MV-4-11 (cell line): ENCODE measurements around the gene TUBB2A.
"Not testable (repeated sequence)": the region's sequence is repeated elsewhere in the genome, so short reads cannot be mapped to it uniquely, and the experiment has no call there.

Experiments used
- DNase-seq: peaks from one replicate; lab custom pipeline; 2025; lab: John Stamatoyannopoulos, UW

Gene TUBB2A

DNA sequence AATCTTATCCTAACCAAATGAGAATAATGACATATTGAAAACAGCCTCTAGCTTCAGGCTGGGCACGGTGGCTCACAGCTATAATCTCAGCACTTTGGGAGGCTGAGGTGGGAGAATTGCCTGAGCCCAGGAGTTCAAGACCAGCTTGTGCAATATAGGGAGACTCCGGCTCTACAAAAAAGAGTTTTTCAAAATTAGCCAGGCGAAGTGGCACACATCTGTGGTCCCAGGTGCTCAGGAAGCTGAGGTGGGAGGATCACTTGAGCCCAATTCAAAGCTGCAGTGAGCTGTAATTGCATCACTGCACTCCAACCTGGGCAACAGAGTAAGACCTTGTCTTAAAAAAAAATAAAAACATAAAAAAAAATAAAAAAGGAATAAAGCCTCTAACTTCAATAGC is 4.7 kb downstream of the TUBB2A start:
- DNase-seq = no peak

DNA sequence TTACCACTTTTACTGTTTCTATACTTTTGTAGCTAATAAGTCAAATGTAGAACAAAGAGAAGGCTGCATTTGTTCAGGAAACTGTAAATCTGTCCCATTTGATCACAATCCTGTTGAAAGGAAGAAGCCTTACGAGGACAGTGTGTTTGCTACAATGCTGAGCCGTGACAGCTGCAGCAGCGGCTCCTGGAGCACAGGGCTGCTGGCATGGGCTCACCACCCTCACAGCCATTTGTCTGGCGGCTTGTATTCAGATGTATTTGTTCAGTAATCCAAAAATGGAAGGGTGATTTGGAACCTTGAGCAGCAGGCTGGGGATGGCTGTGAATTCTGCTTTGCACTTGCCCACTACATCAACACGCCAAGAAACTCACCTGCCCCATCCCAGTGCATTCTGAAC is 5.7 kb downstream of the TUBB2A start:
- DNase-seq = no peak

DNA sequence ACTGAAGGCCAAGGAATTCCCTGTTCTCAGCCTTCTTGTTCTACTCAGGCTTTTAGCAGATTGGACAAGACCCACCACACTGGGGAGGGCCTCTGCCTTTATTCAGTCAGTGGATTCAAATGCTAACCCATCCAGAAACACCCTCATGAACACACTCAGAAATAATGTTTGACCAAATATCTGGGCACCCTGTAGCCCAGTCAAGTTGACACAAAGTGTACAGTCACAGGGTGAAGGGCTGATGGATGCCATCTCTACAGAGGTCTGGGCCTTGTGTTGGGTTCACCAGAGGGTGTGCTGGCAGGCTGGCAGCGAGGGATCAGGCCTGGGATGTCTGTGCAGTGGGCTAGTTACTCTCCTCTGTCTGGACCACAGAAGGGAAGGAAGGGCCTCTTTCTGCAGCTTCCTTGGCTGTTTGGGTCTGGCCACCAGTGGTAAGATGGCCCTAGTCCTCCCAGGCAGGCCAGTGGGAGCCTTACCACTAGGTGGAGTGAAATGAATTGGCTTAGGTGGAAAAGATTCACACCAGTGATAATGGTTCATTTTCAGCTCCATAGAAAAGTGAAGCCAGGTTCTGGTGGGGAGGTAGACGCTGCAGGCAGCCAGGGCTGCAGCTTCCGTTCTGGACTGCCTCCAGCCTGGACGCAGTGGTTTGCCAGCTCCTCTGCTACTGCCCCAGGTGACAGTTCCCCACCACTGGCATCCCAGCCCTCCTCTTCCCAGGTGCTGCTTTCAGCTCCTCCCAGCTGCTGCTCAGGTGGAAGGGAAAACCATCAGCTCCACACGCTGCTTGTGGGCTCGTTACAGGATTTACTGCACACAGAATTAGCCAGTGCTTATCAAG is 9.2 kb downstream of the TUBB2A start:
- DNase-seq = no peak

DNA sequence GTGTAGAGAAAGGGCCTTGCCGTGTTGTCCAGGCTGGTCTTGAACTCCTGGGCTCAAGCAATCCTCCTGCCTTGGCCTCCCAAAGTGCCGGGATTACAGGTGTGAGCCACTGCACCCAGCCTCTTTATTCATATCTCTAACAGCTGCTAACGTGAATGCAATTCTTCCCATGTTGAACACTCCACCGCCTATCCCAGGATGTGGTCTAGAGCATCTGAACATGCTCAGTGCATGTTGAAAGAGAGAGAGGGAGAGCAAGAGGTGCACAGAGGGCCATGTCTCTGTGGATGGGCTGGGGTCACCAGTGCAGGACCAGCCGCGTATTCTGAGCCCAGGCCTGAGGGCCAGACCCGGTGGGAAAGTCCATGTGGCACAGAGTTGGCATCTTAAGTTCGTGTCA is 12.8 kb downstream of the TUBB2A start:
- DNase-seq = no peak

DNA sequence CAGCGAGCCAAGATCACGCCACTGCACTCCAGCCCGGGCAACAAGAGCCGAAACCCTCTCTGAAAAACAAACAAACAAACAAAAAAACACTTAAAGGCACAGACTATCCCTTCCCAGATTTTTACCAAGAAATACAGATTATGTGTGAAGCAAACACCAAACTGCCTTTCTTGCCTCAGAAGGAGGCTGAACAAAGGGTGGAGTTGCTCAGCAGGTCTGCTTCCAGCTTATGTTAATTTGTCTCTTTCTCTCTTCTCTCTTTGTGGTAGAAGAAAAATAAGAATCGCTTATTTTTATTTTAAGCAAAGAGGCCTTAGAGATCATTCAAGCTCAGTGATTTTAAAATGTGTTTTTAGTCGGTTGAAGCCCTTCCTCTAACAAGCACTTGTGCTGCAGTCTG is 14.2 kb downstream of the TUBB2A start:
- no peak for DNase-seq

DNA sequence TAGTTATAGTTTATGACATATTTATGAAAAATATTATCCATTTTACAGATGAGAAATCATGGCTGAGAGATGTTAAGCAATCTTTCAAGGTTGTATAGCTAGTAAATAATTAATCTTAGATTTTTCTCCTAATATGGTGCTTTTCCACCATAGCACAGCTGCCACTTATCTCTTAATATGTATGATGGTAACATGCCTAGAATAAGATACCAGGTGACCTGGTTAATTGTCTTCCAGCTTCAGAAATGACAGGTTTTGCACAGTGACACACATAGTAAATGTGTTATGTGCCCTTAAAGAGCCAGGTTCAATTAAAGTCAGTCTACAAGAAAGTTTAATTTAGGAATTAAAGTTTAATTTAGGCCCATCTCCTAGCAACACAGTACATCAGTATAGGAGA is 14.8 kb downstream of the TUBB2A start:
- DNase-seq = no peak

DNA sequence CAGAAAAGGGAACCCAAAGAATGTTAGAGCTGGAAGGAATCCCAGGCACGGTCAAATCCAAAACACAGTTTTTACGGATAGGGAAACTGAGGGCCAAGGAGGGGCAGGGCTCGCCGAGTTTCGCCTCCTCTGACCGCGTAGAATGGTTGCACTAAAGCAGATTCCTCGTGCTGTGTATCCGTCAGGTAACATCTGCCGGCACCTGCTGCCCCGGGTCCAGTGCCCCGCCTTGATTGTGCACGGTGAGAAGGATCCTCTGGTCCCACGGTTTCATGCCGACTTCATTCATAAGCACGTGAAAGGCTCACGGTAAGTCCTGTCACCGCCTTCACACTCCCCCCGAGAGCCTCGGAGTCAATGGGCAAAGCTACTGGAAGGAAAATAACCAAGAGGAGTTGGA is 17.1 kb downstream of the TUBB2A start:
- DNase-seq = no peak

DNA sequence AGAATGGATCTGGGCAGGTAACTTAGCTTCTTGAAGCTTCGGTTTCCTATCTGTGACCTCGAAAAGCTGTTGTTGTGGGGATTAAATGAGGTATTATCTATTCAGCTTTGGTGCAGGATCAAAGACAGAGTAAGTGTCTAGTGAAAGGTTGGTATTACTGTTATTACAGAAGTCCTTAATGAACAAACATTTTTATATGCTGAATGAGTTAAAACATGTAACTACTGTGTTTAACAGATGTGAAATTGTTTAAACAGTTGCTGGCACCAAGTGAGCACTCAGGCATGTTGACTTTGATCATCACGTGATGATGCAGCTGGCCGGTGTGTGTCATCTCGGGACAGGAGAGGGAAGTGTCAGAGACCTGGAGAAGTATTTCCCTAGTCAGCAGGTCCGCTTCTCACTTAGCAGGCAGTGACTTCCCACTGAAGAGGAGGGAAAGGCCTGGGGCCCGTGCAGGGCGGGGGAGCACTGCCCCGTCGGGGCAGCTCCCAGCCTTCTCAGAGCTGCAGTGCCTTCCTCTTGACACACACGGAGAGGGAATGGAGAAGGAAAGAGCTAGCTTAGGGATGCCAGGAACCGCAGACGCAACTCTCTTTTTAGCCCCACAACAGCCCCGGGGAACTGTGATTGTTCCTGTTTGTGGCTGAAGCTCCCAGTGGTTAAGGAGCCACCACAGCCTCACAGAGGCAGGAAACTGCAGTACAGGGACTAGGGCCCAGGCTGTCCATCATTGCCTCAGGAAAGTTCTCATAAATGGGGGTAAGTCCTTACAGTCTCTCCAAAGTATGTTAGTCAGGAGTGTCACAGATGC is 18.0 kb downstream of the TUBB2A start:
- DNase-seq = peak; percentile 88

DNA sequence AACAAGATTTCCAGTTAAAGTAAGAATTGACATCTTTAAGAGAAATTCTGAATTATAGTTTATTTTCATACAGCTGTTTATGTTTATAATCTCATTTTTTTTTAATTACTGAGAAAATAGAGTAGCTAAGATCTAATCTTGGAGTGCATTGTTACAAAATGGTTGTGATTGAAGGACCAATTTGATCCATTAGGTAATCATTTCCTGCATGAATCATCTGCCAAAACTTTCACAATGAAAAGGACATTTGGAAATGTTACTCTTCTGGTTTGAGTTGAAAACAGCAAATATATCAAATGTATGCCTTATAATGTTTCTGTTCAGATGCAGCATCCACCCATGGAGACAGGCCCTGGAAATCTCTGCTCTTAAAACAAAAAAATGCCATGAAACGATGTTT is 19.0 kb downstream of the TUBB2A start:
- peak; percentile 34 for DNase-seq

DNA sequence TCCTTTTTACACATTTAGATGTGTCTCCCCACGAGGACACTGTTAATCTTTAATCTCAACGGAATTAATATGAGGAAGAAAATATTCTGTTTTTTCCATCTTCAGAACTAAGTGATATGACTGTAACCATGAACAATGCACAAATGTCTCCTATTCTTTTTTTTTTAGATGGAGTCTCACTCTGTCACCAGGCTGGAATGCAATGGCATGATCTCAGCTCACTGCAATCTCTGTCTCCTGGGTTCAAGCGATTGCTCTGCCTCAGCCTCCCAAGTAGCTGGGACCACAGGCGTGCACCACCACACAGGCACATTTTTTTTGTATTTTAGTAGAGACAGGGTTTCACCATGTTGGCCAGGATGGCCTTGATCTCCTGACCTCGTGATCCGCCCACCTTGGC is 19.5 kb downstream of the TUBB2A start:
- not testable (repeated sequence) for DNase-seq

DNA sequence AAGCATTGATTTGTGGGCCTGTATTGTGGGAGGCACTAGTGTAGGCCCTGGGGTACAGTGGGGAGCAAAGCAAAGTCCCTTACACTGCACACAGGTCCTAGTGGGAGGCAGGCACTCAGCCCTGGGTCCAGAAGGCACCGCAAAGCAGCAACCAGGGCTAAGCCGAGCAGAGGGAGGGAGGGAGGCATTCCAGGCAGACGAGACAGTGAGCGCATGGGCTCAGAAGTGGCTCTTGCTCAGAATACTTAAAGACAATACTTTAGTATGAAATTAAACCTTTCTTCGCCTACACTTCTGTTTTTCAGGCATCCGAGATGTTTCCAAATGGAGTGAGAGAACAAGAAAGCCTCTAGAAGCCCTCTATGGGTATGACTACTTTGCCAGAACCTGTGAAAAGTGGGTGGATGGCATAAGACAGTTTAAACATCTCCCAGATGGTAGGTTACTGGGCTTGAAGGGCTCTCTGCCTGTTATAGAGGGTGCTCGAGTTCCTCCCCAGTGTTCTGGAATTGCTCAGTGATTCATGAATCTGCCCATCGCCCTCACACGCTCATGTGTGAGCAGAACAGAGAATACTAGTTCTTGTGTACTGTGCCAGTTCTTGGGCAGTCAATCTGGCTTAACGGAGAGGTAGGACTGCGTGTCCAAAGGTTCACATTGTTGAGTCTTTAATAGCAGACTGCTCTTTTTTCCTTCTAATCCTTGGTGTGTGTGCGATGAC is 20.1 kb downstream of the TUBB2A start:
- no peak for DNase-seq

DNA sequence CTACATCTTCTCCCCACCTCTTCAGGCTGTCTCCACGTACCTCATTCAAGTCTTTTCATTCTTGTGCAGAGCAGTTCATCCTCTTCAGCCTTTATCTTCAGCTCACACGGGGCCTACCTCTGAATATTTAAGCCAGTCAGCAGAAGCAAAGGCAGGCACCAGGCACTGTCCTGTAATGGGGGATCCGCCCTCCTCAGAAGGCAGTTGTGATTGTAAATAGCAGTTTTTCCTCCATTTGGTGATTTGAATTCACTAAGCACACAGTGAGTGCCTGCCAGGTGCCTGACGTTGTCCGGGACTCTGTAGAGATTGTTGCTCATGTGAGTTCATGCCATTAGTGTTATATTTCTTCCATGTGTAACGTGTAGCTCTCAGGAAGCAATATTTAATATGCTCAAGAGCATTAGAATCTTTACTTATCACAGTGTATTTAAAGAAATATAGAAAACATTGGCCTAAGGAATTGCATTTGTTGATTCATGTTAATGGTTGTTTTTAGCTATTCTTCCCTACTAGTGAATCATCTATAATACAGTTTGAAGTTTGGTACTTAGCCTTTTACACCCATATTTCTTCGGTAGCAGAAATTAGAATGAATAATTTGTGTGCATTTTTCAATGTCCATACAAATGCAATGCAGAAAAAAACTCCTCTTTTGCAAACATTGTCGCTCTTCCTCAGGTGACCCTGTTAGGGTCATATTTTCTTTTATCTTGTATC is 20.9 kb downstream of the TUBB2A start:
- DNase-seq = no peak

DNA sequence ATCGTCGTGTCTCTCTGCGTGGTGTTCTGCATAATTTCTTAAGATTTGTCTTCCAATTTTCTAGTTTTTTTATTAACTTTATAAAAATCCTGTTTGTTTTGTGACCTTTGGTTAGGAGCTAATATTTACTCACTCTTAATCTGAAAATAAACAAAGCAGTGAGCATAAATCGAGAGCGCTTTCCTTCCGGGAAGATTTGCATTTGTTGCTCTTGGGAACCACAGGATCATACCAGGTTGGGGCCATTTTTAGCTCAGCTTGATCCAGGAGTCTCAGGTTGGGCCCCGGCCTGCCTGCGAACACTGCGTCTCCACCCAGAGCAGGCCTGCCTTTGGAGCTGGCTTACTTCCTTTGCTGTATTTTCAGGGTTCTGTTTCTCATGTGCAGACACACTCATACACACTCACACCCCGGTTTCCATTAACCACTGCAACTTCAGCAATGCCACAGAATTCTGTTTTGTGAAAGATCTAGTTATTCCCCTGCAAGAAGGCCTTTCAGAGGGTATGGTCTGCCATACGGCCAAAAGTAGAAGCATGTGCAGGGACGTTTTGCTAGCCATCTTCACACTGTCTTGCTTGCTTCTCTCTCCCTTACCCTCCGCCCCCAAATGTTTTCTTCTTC is 21.6 kb downstream of the TUBB2A start:
- no peak for DNase-seq

DNA sequence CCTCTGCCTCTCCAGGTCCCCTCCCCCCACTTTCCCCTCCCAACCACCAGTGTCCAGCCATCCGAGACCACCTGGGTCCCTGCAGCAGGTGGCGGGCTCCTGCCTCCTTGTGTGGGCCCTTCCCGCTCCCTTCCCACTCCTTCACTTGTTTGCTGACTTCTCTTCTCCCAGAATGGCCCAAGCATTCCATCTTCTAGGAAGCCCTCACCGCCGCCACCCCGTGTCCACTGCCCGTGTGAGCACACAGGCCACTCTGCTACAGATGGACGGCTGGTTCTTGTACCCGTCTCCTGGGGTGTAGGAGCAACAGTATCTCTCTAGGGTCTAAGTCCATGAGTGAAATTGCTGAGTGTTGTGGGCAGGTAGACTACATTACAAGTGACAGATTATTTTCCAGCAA is 23.8 kb downstream of the TUBB2A start:
- no peak for DNase-seq

DNA sequence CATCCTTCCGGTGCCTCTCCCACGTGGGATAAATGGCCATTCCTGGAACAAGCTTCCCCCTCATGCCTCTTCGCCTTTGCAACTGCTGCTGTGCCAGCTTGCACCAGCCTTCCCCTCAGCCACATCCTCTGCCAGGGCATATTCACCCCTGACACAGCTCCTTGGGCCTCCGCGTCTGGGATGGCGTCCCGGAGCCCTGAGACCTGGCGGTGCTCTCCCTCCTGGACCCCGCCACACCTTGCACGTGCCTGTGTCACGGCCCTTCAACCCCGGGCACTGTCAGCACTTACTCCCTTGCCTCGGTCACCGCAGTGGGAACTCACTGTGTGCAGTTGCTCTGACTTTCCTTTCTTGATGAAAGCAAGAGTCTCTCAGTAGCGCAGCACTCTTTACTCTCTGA is 25.6 kb downstream of the TUBB2A start:
- DNase-seq = no peak

DNA sequence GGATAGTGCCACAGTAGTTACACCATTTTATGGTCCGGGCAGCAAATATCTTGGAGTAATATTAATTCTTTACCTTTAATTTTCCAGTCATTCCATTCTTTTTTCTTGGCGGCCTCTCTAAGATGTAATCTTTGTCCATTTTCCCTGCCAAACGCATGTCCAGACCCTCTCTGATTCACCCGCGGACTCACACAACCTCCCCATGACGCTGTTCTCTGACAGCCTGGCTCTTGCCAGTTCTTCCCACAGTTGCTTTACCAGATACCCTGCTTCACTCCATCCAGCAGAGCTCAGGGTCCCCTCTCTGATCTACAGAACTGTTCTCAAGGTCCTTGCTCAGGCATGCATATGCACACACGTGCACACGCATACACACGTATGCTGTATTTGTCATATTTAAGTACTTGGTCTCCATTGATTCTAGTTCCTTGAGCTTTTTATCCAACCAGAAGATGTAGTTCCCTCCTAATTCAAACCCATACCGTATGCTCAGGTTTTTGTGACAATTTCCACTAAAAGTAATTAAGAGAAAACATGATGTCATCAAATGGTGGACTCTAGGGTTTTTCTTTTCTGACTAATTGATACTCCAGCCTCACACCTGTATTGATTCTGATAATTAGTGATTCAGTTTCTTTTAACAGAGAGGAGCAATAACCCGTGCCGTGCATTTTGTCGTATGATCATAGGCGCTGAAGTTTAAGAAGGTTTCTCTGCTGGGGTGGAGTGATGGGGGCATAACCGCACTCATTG is 28.8 kb downstream of the TUBB2A start:
- DNase-seq = no peak

DNA sequence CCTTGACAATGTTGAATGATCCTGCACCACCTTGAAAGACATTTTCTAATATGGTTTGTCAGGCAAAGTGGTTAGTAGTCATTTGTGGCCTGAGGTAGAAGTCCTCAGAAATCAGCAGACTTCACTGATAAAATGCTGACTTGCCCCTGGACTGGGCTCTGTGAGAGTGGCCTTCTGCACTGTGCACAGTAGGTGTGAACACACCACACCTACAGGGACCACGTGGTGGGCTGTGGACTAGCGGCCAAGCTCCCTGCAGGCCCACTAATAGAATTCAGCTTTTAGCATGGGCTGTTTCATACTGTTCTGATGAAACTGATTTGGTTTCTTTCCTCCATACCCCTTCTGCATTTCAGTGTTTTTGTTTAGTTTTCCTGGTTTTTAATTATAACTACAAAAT is 31.5 kb downstream of the TUBB2A start:
- no peak for DNase-seq

DNA sequence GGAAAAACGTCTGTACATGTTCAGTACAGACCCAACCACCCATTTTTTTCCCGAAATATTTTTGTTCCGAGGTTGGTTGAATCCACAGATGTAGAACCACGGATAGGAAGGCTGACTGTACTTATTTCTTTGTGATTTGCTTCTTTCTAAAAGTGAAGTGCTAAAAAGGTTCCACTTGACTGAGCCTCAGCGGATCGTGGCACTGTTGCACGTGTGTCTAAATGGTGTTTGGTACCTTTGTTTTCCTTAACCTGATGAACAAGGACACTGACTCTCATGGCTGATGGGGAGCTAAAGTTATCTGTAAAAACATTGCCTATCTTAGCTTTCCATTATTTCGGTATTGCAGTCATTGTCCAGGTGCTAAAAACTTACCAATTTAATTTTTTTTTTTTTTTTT is 32.7 kb downstream of the TUBB2A start:
- DNase-seq = no peak

DNA sequence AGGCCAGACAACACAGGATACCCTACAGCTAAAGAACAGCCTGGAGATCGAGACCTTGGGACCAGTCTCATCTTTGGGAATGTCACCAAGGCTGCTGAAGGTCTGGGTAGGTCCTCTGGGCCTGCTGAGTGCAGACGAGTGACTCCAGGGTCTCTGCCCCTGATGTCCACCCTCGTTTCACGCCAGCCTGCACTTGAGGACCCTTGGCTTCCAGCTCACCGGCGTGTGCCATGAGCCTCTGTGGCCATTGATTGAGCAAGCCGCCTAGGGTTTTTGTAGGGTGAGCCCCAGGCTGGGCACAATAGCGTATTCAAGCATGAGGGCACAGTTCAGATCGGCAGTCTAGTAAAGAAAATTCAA is 34.5 kb downstream of the TUBB2A start:
- DNase-seq = no peak

DNA sequence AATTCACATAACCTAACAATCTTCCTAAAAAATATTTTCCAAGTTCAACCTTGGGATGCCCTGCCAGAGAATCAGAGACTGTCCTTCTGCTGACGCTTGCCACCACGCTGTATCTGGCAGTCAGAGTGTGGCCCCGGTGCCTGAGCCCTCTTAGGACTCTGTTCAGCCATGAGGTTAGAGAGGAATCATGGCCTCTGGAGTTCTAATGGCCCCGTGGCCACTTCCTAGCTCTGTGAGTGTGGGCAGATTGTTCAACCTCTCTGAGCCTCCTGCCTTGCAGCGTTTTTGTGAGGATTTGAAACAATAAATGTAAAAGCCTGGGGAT is 36.6 kb downstream of the TUBB2A start:
- DNase-seq = no peak

DNA sequence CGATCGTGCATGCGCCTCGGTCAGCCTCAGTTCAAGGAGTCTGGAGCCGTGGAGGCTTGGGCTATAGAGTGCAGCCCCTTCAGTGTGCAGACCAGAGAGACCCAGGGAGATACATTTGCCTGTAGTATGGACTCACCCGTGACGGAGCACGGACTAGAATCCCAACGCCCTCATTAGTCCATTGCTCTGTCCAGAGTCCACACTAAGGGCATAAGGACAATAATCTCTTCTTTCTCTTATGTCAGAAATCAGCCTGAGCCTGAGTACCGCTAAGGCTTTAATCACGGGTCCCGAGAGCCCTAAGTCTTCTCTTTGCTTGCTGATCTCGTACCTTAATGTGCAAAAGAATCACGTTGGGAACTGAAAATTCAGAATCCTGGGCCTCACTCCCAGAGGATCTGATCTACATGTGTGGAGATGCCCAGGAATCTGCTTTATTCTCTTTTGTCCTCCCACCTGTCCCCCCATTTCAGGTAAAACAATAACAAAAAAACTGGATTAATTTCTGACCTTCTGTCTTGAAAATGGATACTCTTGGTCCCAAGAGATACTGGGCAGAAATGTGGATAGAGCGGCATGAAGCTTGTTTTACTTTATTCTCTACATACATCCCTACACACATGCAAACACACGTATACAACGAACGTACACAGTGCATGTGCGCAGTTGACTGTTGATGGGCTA is 38.2 kb downstream of the TUBB2A start:
- DNase-seq = no peak
